HFFc6 (cell line): Measurements from ENCODE around the gene CCDC28B. TPM values are rescaled to one million over a fixed set of nuclear protein-coding genes. Genes with fewer than 3 reads are reported as not detected.

Experiments
- DNase-seq: peaks from one replicate; pipeline ENCODE4 v3.0.0-alpha.2; 2018
- H3K27ac Mint-ChIP-seq: 2 replicates; pipeline ENCODE4 v1.8.0; 2020; ENCODE audit warnings: mild to moderate bottlenecking, mixed read lengths
- H3K27me3 Mint-ChIP-seq: 2 replicates; pipeline ENCODE4 v1.8.0; 2021; ENCODE audit warnings: mild to moderate bottlenecking, moderate library complexity, mixed read lengths; ENCODE audit not compliant: insufficient read depth
- H3K36me3 Mint-ChIP-seq: 2 replicates; pipeline ENCODE4 v1.8.0; 2021; ENCODE audit warnings: low read depth, mixed read lengths
- H3K4me1 Mint-ChIP-seq: 2 replicates; pipeline ENCODE4 v1.8.0; 2020; ENCODE audit warnings: low read depth, mixed read lengths
- H3K4me3 Mint-ChIP-seq: 2 replicates; pipeline ENCODE4 v1.8.0; 2020; ENCODE audit warnings: mild to moderate bottlenecking, moderate library complexity, mixed read lengths
- H3K9me3 Mint-ChIP-seq: 2 replicates; pipeline ENCODE4 v1.8.0; 2020; ENCODE audit warnings: mild to moderate bottlenecking, mixed read lengths
- CTCF ChIP-seq: fragments of 200-600 bp; sonication (generic); IDR thresholded peaks from 2 replicates; pipeline ENCODE4 v1.5.0; 2021; ENCODE audit warnings: antibody characterized with exemption, mild to moderate bottlenecking
- total RNA-seq, 6 experiments: library from RNA; stranded (reverse); fragmentation: NEBNext Ultra II Directional; extraction: Animal tissue kit (Norgen Biotek cat#: 25700); gene quantifications; 2 replicates in 1 of 6; 3 replicates in 5 of 6; pipeline ENCODE4 v1.2.3, GENCODE V29; 2021

CCDC28B gene
- total RNA-seq, 6 experiments from 2014 or later = 12.5 to 15.7 (median 15.3) TPM

- Mint-ChIP-seq H3K36me3 (peaks cover 43% of the 10 kb centered on the region), H3K4me1 (peaks cover 51% of the 10 kb centered on the region), H3K27me3 (peaks cover 12% of the 10 kb centered on the region), H3K4me3 (no peak overlapping the region), H3K27ac (no peak overlapping the region; the same call in 1 of the 2 replicates), H3K9me3 (no peaks in the 10 kb centered on the region)
- no peak for DNase-seq
- no peak for TF ChIP-seq CTCF
Observed at GRCh38 chr1:32195531-32195930, 4.9 kb upstream of the CCDC28B start.

GRCh38 chr1:32195972-32196823 is 4.2 kb upstream of the CCDC28B start:
- no peak overlapping the region for H3K4me3 Mint-ChIP-seq
- H3K36me3 Mint-ChIP-seq = peaks cover 43% of the 10 kb centered on the region
- H3K27me3 Mint-ChIP-seq = peaks cover 12% of the 10 kb centered on the region
- no peaks in the 10 kb centered on the region for H3K9me3 Mint-ChIP-seq
- H3K4me1 Mint-ChIP-seq = peaks cover 51% of the 10 kb centered on the region
- peak overlapping the region; percentile 68 for H3K27ac Mint-ChIP-seq
- TF ChIP-seq CTCF = no peak
- DNase-seq = no peak

GRCh38 chr1:32197074-32197473 is 3.3 kb upstream of the CCDC28B start:
- Mint-ChIP-seq H3K27me3 (peaks cover 12% of the 10 kb centered on the region), H3K4me3 (no peak overlapping the region), H3K27ac (peak overlapping the region; percentile 68), H3K9me3 (no peaks in the 10 kb centered on the region), H3K4me1 (peaks cover 52% of the 10 kb centered on the region), H3K36me3 (peaks cover 36% of the 10 kb centered on the region)
- DNase-seq = no peak
- TF ChIP-seq CTCF = no peak

- DNase-seq = no peak
- Mint-ChIP-seq H3K4me1 (peaks cover 58% of the 10 kb centered on the region), H3K9me3 (no peaks in the 10 kb centered on the region), H3K4me3 (no peak overlapping the region), H3K36me3 (peaks cover 30% of the 10 kb centered on the region), H3K27me3 (peaks cover 12% of the 10 kb centered on the region), H3K27ac (peak overlapping the region; percentile 91; the same call in 1 of the 2 replicates)
- TF ChIP-seq CTCF = no peak
Observed at GRCh38 chr1:32197837-32198236, 2.6 kb upstream of the CCDC28B start.

GRCh38 chr1:32198237-32199042 is 2.0 kb upstream of the CCDC28B start:
- no peak for TF ChIP-seq CTCF
- peaks cover 25% of the 10 kb centered on the region for H3K36me3 Mint-ChIP-seq
- DNase-seq = no peak
- H3K27me3 Mint-ChIP-seq = peaks cover 12% of the 10 kb centered on the region
- H3K9me3 Mint-ChIP-seq = no peaks in the 10 kb centered on the region
- peak overlapping the region; percentile 91 for H3K27ac Mint-ChIP-seq
- H3K4me3 Mint-ChIP-seq = no peak overlapping the region
- H3K4me1 Mint-ChIP-seq = peaks cover 61% of the 10 kb centered on the region
